H1 (cell line): Measurements from ENCODE around the gene CANX. TPM values are rescaled to one million over a fixed set of nuclear protein-coding genes. Genes with fewer than 3 reads are reported as not detected.
A peak's percentile ranks its signal among the peaks of the same experiment; 100 is the strongest.

Experiments used
- GABPA ChIP-seq: IDR thresholded peaks from 2 replicates; pipeline ENCODE4 v1.6.1; 2011; ENCODE audit warnings: mild to moderate bottlenecking, low read length, moderate library complexity, borderline replicate concordance; ENCODE audit not compliant: insufficient read depth
- TCF12 ChIP-seq: IDR thresholded peaks from 2 replicates; pipeline ENCODE4 v1.6.1; 2011; ENCODE audit warnings: low read depth, mild to moderate bottlenecking, low read length
- YY1 ChIP-seq: IDR thresholded peaks from 2 replicates; pipeline ENCODE4 v1.6.1; 2011; ENCODE audit warnings: low read depth, mild to moderate bottlenecking, low read length
- polyA plus RNA-seq, 7 experiments: library from polyadenylated mRNA; depleted of rRNA in 3 of 7; stranded (reverse) in 5 of 7; unstranded in 2 of 7; fragments of >200 nt in 5 of 7; fragments of 200-250 nt in 2 of 7; gene quantifications; 1 replicate in 5 of 7; 2 replicates in 1 of 7; 4 replicates in 1 of 7; pipeline versions ENCODE4 v1.2.1 to v1.2.3, GENCODE V29; 2011 to 2013; ENCODE audit warnings: missing spikeins in 2 of 7, mixed read lengths in 2 of 7
- total RNA-seq: library from RNA; stranded (reverse); fragmentation: NEBNext Ultra II Directional; extraction: Animal tissue kit (Norgen Biotek cat#: 25700); gene quantifications from 2 replicates; pipeline ENCODE4 v1.2.1, GENCODE V29; 2021
- TF ChIP-seq, protein P1 (sequence below): IDR thresholded peaks from 2 replicates; pipeline ENCODE4 v1.6.1; 2011; ENCODE audit warnings: low read length, improper control_type of control experiment
- TF ChIP-seq, protein P2 (sequence below): IDR thresholded peaks from 2 replicates; pipeline ENCODE4 v1.6.1; 2012; ENCODE audit warnings: low read length, inconsistent platforms

Gene CANX
- total and polyA plus RNA-seq, 2 of the 8 experiments (the other 6 are each of a cell fraction or from before 2014, with no cell fraction given), result 136 to 691 TPM

DNA sequence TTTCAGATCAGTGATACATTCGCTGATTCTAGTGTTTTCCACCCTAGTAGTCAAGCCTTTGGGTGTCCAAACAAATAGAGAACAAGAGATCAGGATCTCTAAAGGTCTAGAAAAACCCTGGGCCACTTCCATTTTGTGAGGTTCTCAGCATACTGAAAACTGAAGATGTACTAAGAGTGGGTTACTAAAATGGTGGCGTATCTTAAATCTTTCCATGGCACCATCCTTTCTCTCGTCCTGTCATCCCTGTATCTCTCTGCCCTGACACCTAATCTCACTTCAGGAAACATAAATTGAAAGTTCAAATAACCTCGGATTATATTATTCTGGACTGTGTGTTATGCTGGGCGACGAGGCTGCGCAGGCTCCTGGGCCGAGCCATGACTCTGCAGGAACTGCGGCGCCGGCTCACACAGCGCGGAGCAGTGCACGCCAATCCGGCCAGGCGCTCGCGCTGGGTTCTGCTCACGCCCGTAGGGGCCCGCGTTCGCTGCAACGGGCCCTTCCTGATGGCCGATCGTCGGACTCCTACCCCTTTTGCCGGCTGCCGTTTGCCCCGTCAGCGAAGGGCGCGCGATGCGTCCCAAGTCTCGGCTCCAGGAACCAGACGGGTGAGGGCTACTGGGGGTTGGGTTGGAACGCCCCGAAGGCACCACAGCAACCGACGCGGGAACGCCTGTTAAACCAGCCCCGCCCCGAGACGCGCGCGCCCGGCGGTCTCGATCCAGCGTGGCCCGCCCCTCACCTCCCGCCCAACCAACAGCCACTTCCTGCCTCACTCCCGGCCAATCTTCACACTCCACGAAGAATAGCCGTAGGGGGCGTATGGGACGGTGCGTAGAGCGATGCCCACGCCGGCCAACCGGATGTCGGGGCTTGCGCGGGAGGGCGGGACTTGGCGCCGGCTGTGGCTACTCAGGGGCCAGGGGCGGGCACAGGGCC is 503 bp upstream of the CANX start (continued):
- TF ChIP-seq, protein P1, sequence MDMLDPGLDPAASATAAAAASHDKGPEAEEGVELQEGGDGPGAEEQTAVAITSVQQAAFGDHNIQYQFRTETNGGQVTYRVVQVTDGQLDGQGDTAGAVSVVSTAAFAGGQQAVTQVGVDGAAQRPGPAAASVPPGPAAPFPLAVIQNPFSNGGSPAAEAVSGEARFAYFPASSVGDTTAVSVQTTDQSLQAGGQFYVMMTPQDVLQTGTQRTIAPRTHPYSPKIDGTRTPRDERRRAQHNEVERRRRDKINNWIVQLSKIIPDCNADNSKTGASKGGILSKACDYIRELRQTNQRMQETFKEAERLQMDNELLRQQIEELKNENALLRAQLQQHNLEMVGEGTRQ, result no peak
- TF ChIP-seq YY1 (peak; percentile 85), GABPA (no peak; the same call in 1 of the 2 replicates), TCF12 (no peak)
- TF ChIP-seq, protein P2, sequence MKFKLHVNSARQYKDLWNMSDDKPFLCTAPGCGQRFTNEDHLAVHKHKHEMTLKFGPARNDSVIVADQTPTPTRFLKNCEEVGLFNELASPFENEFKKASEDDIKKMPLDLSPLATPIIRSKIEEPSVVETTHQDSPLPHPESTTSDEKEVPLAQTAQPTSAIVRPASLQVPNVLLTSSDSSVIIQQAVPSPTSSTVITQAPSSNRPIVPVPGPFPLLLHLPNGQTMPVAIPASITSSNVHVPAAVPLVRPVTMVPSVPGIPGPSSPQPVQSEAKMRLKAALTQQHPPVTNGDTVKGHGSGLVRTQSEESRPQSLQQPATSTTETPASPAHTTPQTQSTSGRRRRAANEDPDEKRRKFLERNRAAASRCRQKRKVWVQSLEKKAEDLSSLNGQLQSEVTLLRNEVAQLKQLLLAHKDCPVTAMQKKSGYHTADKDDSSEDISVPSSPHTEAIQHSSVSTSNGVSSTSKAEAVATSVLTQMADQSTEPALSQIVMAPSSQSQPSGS, result no peak
